OCI-LY7 (cell line): ENCODE data around the gene PCDHGA7. TPM values are rescaled to one million over a fixed set of nuclear protein-coding genes. Genes with fewer than 3 reads are reported as not detected.
"Not testable (repeated sequence)": the region's sequence is repeated elsewhere in the genome, so short reads cannot be mapped to it uniquely, and the experiment has no call there.

Experiments
- BruUV-seq: library from RNA; stranded (reverse); fragments of 400-500 nt; replicated peaks from 2 replicates; lab custom pipeline; 2021; lab: Mats Ljungman, UMichigan
- CTCF ChIA-PET: fragments of 300-600 bp; sonication (Branson Sonifier 250); formaldehyde crosslinking; loops from one replicate; lab custom pipeline; 2022; ENCODE audit warnings: antibody characterized with exemption; ENCODE audit not compliant: unreplicated experiment; lab: Charles Lee
- POLR2A ChIA-PET: fragments of 300-600 bp; sonication (Branson Sonifier 250); formaldehyde crosslinking; loops from one replicate; lab custom pipeline; 2022; ENCODE audit warnings: antibody characterized with exemption; lab: Charles Lee
- DNase-seq: peaks from one replicate; pipeline ENCODE4 v3.0.0-alpha.2; 2015; ENCODE audit warnings: low spot score
- H2AFZ ChIP-seq: fragments of 200-600 bp; sonication (generic), shearing (Covaris generic); 2 replicates; pipeline ENCODE4 v1.6.1; 2014; ENCODE audit warnings: mild to moderate bottlenecking, antibody characterized with exemption, low read length, moderate library complexity
- H3K27ac ChIP-seq: fragments of 200-600 bp; sonication (generic); 2 replicates; pipeline ENCODE4 v1.5.1; 2014; ENCODE audit warnings: mixed run types, low read depth, mild to moderate bottlenecking, moderate library complexity, low read length, inconsistent platforms; ENCODE audit not compliant: poor library complexity, severe bottlenecking
- H3K36me3 ChIP-seq: fragments of 200-600 bp; sonication (generic); 2 replicates; pipeline ENCODE4 v1.6.1; 2014; ENCODE audit warnings: mild to moderate bottlenecking, antibody characterized with exemption, low read length, moderate library complexity, mixed read lengths; ENCODE audit not compliant: insufficient read depth
- H3K4me1 ChIP-seq: fragments of 200-600 bp; sonication (generic); 2 replicates; pipeline ENCODE4 v1.5.1; 2014; ENCODE audit warnings: mild to moderate bottlenecking, low read length; ENCODE audit not compliant: insufficient read depth, poor library complexity, severe bottlenecking
- H3K4me2 ChIP-seq: fragments of 200-600 bp; sonication (generic); 2 replicates; pipeline ENCODE4 v1.6.1; 2014; ENCODE audit warnings: mild to moderate bottlenecking, low read length
- H3K4me3 ChIP-seq: fragments of 200-600 bp; sonication (generic); 2 replicates; pipeline ENCODE4 v1.5.1; 2014; ENCODE audit warnings: mild to moderate bottlenecking, low read depth, low read length; ENCODE audit not compliant: poor library complexity, severe bottlenecking
- H3K79me2 ChIP-seq: fragments of 200-600 bp; sonication (generic); 2 replicates; pipeline ENCODE4 v1.6.1; 2016; ENCODE audit warnings: low read depth, mild to moderate bottlenecking, low read length, moderate library complexity, mixed read lengths; ENCODE audit not compliant: insufficient read depth
- H3K9me2 ChIP-seq: fragments of 200-600 bp; sonication (generic); 2 replicates; pipeline ENCODE4 v1.6.1; 2016; ENCODE audit warnings: mild to moderate bottlenecking, low read length, mixed read lengths; ENCODE audit not compliant: insufficient read depth
- H3K9me3 ChIP-seq: fragments of 200-600 bp; sonication (generic); 2 replicates; pipeline ENCODE4 v1.6.1; 2014; ENCODE audit warnings: mild to moderate bottlenecking, mixed run types, low read length, mixed read lengths
- H4K20me1 ChIP-seq: fragments of 200-600 bp; sonication (generic); 2 replicates; pipeline ENCODE4 v1.6.1; 2014; ENCODE audit warnings: mild to moderate bottlenecking, antibody characterized with exemption, low read length, moderate library complexity, mixed read lengths; ENCODE audit not compliant: insufficient read depth
- EZH2phosphoT487 ChIP-seq: fragments of 200-600 bp; sonication (generic); IDR thresholded peaks from 2 replicates; pipeline ENCODE4 v1.6.1; 2018; ENCODE audit warnings: low read depth, borderline replicate concordance, mild to moderate bottlenecking, mixed run types, antibody characterized with exemption, low read length, moderate library complexity, mixed read lengths
- intact Hi-C: fragments of 100-400 bp; cut with micrococcal nuclease; formaldehyde crosslinking; loops from one replicate; pipeline ENCODE4 v1.10.0; 2022; ENCODE audit not compliant: unreplicated experiment
- total RNA-seq, 2 experiments: library from RNA; depleted of rRNA in 1 of 2; stranded (reverse); fragments of >200 nt in 1 of 2; shearing (Covaris generic) in 1 of 2; gene quantifications; 2 replicates each; pipeline ENCODE4 v1.2.3, GENCODE V29; 2014 to 2022
- TF ChIP-seq, protein P1 (sequence below): fragments of 200-600 bp; sonication (generic); conservative IDR thresholded peaks from 2 replicates; pipeline ENCODE4 v1.5.1; 2014; ENCODE audit warnings: mild to moderate bottlenecking, antibody characterized with exemption, low read length, moderate library complexity, mixed read lengths

Gene PCDHGA7
- total RNA-seq, 2 experiments from 2014 or later = 5.6 to 6.4 TPM

DNA sequence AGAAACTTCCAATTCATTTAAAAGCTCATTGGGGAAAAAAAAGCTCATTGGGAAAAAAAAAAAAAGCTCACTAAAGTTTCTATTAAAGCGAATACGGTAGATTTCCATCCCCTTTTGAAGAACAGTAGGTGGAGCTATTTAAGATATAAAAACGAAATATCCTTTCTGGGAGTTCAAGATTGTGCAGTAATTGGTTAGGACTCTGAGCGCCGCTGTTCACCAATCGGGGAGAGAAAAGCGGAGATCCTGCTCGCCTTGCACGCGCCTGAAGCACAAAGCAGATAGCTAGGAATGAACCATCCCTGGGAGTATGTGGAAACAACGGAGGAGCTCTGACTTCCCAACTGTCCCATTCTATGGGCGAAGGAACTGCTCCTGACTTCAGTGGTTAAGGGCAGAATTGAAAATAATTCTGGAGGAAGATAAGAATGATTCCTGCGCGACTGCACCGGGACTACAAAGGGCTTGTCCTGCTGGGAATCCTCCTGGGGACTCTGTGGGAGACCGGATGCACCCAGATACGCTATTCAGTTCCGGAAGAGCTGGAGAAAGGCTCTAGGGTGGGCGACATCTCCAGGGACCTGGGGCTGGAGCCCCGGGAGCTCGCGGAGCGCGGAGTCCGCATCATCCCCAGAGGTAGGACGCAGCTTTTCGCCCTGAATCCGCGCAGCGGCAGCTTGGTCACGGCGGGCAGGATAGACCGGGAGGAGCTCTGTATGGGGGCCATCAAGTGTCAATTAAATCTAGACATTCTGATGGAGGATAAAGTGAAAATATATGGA lies 48.0 kb downstream of the PCDHGA7 start, which contains the start of gene PCDHGA12:
Gene PCDHGA12, plus strand, starts transcription at position 176 of the 782 bp plus-strand sequence. Its CDS starts 253 bp downstream, at position 429.
- CTCF ChIA-PET = interaction anchor here (0.6 to 1.9 kb wide), 11 partner anchors 9 to 133 kb away, joined by 3 to 10 read pairs (median 3); partner anchors contain the start of gene PCDHGB7
- POLR2A ChIA-PET = interaction anchor here (0.6 to 1.6 kb wide), 7 partner anchors 9 to 100 kb away, joined by 3 to 6 read pairs (median 3); partner anchors contain the start of gene PCDHGA11
- H2AFZ ChIP-seq = no peak within 1 kb of the TSS
- no peaks in the 10 kb centered on the region for H3K9me2 ChIP-seq
- no peak for TF ChIP-seq EZH2phosphoT487
- TF ChIP-seq, protein P1, sequence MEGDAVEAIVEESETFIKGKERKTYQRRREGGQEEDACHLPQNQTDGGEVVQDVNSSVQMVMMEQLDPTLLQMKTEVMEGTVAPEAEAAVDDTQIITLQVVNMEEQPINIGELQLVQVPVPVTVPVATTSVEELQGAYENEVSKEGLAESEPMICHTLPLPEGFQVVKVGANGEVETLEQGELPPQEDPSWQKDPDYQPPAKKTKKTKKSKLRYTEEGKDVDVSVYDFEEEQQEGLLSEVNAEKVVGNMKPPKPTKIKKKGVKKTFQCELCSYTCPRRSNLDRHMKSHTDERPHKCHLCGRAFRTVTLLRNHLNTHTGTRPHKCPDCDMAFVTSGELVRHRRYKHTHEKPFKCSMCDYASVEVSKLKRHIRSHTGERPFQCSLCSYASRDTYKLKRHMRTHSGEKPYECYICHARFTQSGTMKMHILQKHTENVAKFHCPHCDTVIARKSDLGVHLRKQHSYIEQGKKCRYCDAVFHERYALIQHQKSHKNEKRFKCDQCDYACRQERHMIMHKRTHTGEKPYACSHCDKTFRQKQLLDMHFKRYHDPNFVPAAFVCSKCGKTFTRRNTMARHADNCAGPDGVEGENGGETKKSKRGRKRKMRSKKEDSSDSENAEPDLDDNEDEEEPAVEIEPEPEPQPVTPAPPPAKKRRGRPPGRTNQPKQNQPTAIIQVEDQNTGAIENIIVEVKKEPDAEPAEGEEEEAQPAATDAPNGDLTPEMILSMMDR = peak; percentile 85
- no TSS peak for BruUV-seq
- no peaks in the 10 kb centered on the region for H3K4me1 ChIP-seq
- DNase-seq = peak; percentile 76
- H3K9me3 ChIP-seq = no peaks in the 10 kb centered on the region
- H3K27ac ChIP-seq = no peak within 1 kb of the TSS
- H4K20me1 ChIP-seq = no peaks in the 10 kb centered on the region
- peak within 1 kb of the TSS; percentile 20; the same call in 1 of the 2 replicates for H3K4me2 ChIP-seq
- intact Hi-C loops = no loop called here
- H3K4me3 ChIP-seq = no peak within 1 kb of the TSS
- H3K79me2 ChIP-seq = no peaks in the 10 kb centered on the region
- no peaks in the 10 kb centered on the region for H3K36me3 ChIP-seq

GRCh38 chr5:141431286-141431685 lies 48.7 kb downstream of the PCDHGA7 start:
- no TSS peak for BruUV-seq
- Histone ChIP-seq H3K9me2 (no peaks in the 10 kb centered on the region), H3K9me3 (no peaks in the 10 kb centered on the region), H3K4me2 (no peak overlapping the region; the same call in 1 of the 2 replicates), H4K20me1 (no peaks in the 10 kb centered on the region), H3K36me3 (no peaks in the 10 kb centered on the region), H3K27ac (no peak overlapping the region), H3K4me3 (no peak overlapping the region), H2AFZ (no peak overlapping the region), H3K79me2 (no peaks in the 10 kb centered on the region), H3K4me1 (no peaks in the 10 kb centered on the region)
- intact Hi-C loops = no loop called here
- TF ChIP-seq, protein P1 = no peak
- TF ChIP-seq EZH2phosphoT487 = no peak
- CTCF ChIA-PET = interaction anchor here (0.6 to 1.9 kb wide), 3 partner anchors 40 to 82 kb away, joined by 3 to 10 read pairs (median 3); no protein-coding TSS in a partner anchor
- DNase-seq = no peak
- POLR2A ChIA-PET = interaction anchor here (1.2 kb wide), 1 partner anchor 10 kb away, joined by 3 read pairs; the partner anchor contains the start of gene PCDHGA11

- BruUV-seq, H3K9me3 ChIP-seq, H4K20me1 ChIP-seq, H3K27ac ChIP-seq, H2AFZ ChIP-seq, CTCF ChIA-PET, H3K79me2 ChIP-seq, H3K4me2 ChIP-seq, H3K36me3 ChIP-seq, H3K9me2 ChIP-seq, POLR2A ChIA-PET, intact Hi-C loops, DNase-seq, H3K4me3 ChIP-seq, H3K4me1 ChIP-seq: not testable (repeated sequence)
Observed at GRCh38 chr5:141432308-141432707, 49.8 kb downstream of the PCDHGA7 start.

GRCh38 chr5:141432726-141433125 lies 50.2 kb downstream of the PCDHGA7 start:
- H3K4me3 ChIP-seq, H3K9me3 ChIP-seq, H3K36me3 ChIP-seq, H4K20me1 ChIP-seq, intact Hi-C loops, H3K27ac ChIP-seq, POLR2A ChIA-PET, H3K4me2 ChIP-seq, H2AFZ ChIP-seq, CTCF ChIA-PET, DNase-seq, H3K9me2 ChIP-seq, H3K4me1 ChIP-seq, H3K79me2 ChIP-seq, BruUV-seq: not testable (repeated sequence)
